Thyroid gland (tissue), 4 donors: ENCODE data around the gene AMDHD1. TPM values are rescaled to one million over a fixed set of nuclear protein-coding genes. Genes with fewer than 3 reads are reported as not detected.

Experiments used
- DNase-seq, 2 donors: peaks; one replicate each; pipeline ENCODE4 v3.0.0-alpha.2; 2019
- H3K27ac ChIP-seq, 3 donors: fragments of 200-600 bp; sonication (generic); 1 replicate in 2 of 3; 2 replicates in 1 of 3; pipeline ENCODE4 v1.5.1; 2016 to 2019; ENCODE audit warnings: mild to moderate bottlenecking in 1 of 3, moderate library complexity in 1 of 3
- H3K27me3 ChIP-seq: fragments of 200-600 bp; sonication (generic); one replicate; pipeline ENCODE4 v1.5.1; 2019
- H3K36me3 ChIP-seq, 2 donors: fragments of 200-600 bp; sonication (generic); one replicate each; pipeline ENCODE4 v1.5.1; 2016 to 2019
- H3K4me1 ChIP-seq, 2 donors: fragments of 200-600 bp; sonication (generic); one replicate each; pipeline ENCODE4 v1.5.1; 2017 to 2019
- H3K4me3 ChIP-seq, 3 donors: fragments of 200-600 bp; sonication (generic); replicated peaks in 1 of 3; 1 replicate in 2 of 3; 2 replicates in 1 of 3; pipeline ENCODE4 v1.5.1; 2016; ENCODE audit warnings: mild to moderate bottlenecking in 1 of 3
- H3K9me3 ChIP-seq: fragments of 200-600 bp; sonication (generic); one replicate; pipeline ENCODE4 v1.5.1; 2017
- CTCF ChIP-seq, 6 experiments: fragments of 200-600 bp in 3 of 6; fragments of 450-650 bp in 3 of 6; sonication (generic) in 3 of 6; IDR thresholded peaks; one replicate each; pipeline ENCODE4 v1.5.1; 2016 to 2019; ENCODE audit warnings: antibody characterized with exemption in 6 of 6, mild to moderate bottlenecking in 2 of 6, inconsistent platforms in 1 of 6, moderate library complexity in 1 of 6
- POLR2A ChIP-seq, 2 donors: fragments of 450-650 bp; IDR thresholded peaks; one replicate each; pipeline ENCODE4 v1.6.1; 2017; ENCODE audit warnings: antibody characterized with exemption in 2 of 2, mild to moderate bottlenecking in 2 of 2, moderate library complexity in 1 of 2
- WGBS, 2 donors: methylation state at CpG; one replicate each; pipeline ENCODE4 v1.1.5; 2017; 5-methylcytosine and 5-hydroxymethylcytosine counted together
- intact Hi-C: fragments of 100-400 bp; cut with DNase I; formaldehyde crosslinking; loops from one replicate; pipeline ENCODE4 v1.15.1; 2023
- total RNA-seq, 4 donors: library from RNA; depleted of rRNA; stranded (reverse); fragments of >200 nt; gene quantifications; one replicate each; pipeline ENCODE4 v1.2.3, GENCODE V29; 2016

AMDHD1 gene
- total RNA-seq, 4 donors from 2014 or later, result 0.54 to 0.81 (median 0.78) TPM; not detected in 1

DNA sequence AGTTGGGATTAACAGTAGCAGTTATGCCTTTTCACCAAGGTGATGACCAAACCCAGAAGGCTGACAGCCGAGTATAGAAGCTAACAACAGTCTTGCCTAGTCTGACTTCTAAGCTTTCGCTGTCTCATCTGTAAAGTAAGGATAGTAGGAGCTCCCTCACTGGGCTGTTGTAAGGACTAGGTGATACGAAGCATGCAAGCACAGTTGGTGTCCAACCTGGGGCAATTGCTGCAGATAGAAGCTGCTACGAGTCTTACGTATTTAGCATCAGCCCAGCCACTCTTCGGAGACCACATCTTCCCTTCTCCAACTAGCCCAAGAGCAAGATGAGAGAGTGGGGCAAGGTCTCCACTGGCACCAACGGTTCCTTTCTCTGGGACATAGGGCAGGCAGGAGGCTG, 47.0 kb downstream of the AMDHD1 start:
- no peak for TF ChIP-seq POLR2A (IDR thresholded peaks at IDR 0.05)
- no peak for TF ChIP-seq CTCF (IDR thresholded peaks at IDR 0.05)
- Histone ChIP-seq H3K9me3 (no peaks in the 10 kb centered on the region), H3K27ac (no peak overlapping the region), H3K4me3 (no peak overlapping the region), H3K27me3 (no peaks in the 10 kb centered on the region), H3K4me1 (no peaks in the 10 kb centered on the region), H3K36me3 (no peaks in the 10 kb centered on the region)
- no peak for DNase-seq
- intact Hi-C loops, result loop anchor here (10.0 kb wide), 1 partner anchor 75 kb away; no protein-coding TSS in a partner anchor
- WGBS, 2 donors, result 76 to 84% methylated on average over 7 of the region's 7 CpGs

DNA sequence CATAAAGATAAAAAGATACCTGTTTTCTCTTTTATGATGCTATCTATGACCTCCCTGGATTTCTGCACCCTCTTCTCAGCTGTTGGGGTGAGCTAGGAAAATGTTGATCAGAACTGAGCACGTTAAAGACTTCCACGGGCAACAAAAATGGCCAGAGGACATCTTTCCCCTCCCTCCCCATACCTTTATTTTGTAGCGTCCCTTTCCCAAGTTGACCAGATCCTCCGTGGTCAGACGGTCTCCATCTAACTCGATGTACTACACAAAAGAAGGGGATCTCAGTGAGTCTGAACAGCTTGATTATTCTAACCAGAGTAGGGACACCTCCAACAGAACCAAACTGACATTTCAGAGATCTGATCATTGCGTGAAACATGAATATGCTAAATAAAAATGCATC, 50.8 kb downstream of the AMDHD1 start:
- 90 to 94% methylated on average over 7 of the region's 7 CpGs for WGBS, 2 donors
- H3K27ac ChIP-seq, result no peak overlapping the region
- no peaks in the 10 kb centered on the region for H3K36me3 ChIP-seq
- no peak for DNase-seq
- no peak overlapping the region for H3K4me3 ChIP-seq
- H3K9me3 ChIP-seq, result no peaks in the 10 kb centered on the region
- no peak for TF ChIP-seq CTCF (IDR thresholded peaks at IDR 0.05)
- TF ChIP-seq POLR2A (IDR thresholded peaks at IDR 0.05), result no peak
- no peaks in the 10 kb centered on the region for H3K4me1 ChIP-seq
- intact Hi-C loops, result loop anchor here (10.0 kb wide), 1 partner anchor 79 kb away; no protein-coding TSS in a partner anchor
- no peaks in the 10 kb centered on the region for H3K27me3 ChIP-seq

DNA sequence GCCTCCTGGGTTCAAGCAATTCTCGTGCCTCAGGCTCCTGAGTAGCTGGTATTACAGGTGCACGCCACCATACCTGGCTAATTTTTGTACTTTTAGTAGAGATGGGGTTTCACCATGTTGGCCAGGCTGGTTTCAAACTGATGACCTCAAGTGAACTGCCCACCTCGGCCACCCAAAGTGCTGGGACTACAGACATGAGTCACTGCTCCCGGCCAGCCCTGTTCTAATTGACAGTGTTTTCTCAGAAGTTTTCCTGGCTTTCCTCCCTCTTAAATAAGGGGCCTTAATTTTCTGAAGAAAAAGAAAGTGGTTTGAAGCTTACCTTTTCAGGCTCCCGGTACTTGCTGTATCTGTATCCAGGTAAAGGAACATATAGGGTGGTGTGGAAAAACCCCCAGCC, 51.3 kb downstream of the AMDHD1 start:
- 88 to 90% methylated on average over 5 of the region's 5 CpGs for WGBS, 2 donors

GRCh38 chr12:95995238-95996031, 52.3 kb downstream of the AMDHD1 start:
- intact Hi-C loops, result loop anchor here (10.0 kb wide), 1 partner anchor 81 kb away; no protein-coding TSS in a partner anchor
- WGBS, 2 donors, result 92 to 93% methylated on average over 23 to 29 of the region's 29 CpGs
- no peak overlapping the region for H3K4me3 ChIP-seq
- DNase-seq, result no peak
- peaks cover 0 to 4% of the 10 kb centered on the region in 2 donors for H3K36me3 ChIP-seq
- no peaks in the 10 kb centered on the region for H3K4me1 ChIP-seq
- H3K27me3 ChIP-seq, result no peaks in the 10 kb centered on the region
- TF ChIP-seq POLR2A (IDR thresholded peaks at IDR 0.05), result no peak
- TF ChIP-seq CTCF (IDR thresholded peaks at IDR 0.05), result no peak
- no peak overlapping the region for H3K27ac ChIP-seq
- no peaks in the 10 kb centered on the region for H3K9me3 ChIP-seq

More for the DNA sequence above, 51.3 kb downstream of the AMDHD1 start:
- no peak overlapping the region for H3K27ac ChIP-seq
- TF ChIP-seq CTCF (IDR thresholded peaks at IDR 0.05) (no peak), POLR2A (IDR thresholded peaks at IDR 0.05) (no peak)
- no peaks in the 10 kb centered on the region for H3K27me3 ChIP-seq
- H3K9me3 ChIP-seq, result no peaks in the 10 kb centered on the region
- no peak for DNase-seq
- no peaks in the 10 kb centered on the region for H3K36me3 ChIP-seq
- H3K4me1 ChIP-seq, result no peaks in the 10 kb centered on the region
- intact Hi-C loops, result loop anchor here (10.0 kb wide), 1 partner anchor 80 kb away; no protein-coding TSS in a partner anchor
- no peak overlapping the region for H3K4me3 ChIP-seq

GRCh38 chr12:95996034-95996658, 53.0 kb downstream of the AMDHD1 start, which contains the start of gene HAL:
HAL (minus strand) TSS chr12:95996344; CDS start chr12:95995910, 434 bp downstream.
- Histone ChIP-seq H3K4me3 (no peak within 1 kb of the TSS), H3K27ac (no peak within 1 kb of the TSS), H3K4me1 (no peaks in the 10 kb centered on the region), H3K27me3 (no peaks in the 10 kb centered on the region), H3K9me3 (no peaks in the 10 kb centered on the region), H3K36me3 (peaks cover 0 to 4% of the 10 kb centered on the region in 2 donors)
- DNase-seq, result no peak
- intact Hi-C loops, result loop anchor here (10.0 kb wide), 1 partner anchor 81 kb away; no protein-coding TSS in a partner anchor
- no peak for TF ChIP-seq CTCF (IDR thresholded peaks at IDR 0.05)
- 77 to 79% methylated on average over 7 of the region's 7 CpGs for WGBS, 2 donors
